Measurements from ENCODE around the gene ARHGAP44.
A peak's percentile ranks its signal among the peaks of the same experiment; 100 is the strongest.

ARHGAP44 gene

DNA sequence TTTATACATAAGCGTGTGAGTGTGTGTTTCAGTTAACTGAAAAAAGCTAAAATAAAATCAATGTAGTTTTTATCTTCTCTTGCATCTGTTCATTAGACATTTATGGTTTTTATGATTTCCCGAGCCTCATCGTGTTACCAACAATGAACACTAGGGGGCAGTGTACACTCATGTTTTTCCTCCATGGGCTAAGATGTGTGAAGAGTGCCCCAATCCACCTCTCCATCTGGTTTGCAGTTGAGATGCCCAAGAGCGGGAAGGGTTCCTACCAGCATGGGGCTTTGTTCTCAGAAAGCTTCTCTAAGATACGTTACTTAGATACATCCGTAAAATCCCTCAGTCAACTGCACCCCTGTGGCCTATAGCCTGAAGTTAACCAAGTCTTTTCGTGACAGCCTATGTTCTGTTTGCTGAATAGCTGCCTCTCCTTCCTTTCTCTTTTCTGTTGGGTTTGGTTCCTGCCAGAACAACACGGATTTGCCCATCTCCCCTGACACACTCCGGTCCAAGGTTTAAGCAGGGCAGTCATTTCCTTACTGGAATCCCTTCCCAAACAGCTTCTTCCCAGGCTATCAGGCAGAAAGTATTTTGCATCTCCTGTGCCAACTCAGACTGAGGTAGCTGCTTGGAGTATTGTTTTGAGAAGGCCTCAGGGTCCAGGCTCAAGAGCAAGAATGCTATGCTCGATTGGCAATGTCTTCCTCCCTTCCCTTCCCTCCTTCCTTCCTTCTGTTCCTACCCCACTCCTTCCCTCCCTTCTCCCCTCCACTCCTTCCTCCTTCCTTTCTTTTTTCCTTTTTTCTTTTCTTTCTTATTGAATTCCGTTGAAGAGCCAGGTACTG lies 241.4 kb downstream of the ARHGAP44 start:
- peak; percentile 26 for DNase-seq

- peak; percentile 41 for DNase-seq
Observed at GRCh38 chr17:13031718-13032350, 242.5 kb downstream of the ARHGAP44 start.

DNA sequence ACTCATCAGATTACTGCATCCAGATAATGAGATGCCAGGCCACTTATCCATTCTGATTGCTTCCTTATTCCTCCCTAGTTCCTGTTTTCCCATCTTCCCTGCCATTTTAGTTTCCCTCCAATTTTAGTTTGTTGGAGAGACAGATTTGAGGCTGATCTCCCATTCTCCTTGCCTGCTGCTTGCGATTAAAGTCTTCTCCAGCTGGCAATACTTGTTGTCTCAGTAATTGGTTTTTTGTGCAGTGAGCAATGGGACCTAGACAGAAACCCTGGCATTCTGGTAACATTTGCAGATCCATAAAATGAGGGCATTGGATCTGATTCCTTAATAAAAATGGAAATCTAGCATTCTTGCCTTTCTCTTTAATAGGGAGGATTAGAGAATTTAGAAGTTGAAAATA lies 246.1 kb downstream of the ARHGAP44 start:
- DNase-seq = no peak

- no peak for DNase-seq
Observed at GRCh38 chr17:13036751-13037150, 247.5 kb downstream of the ARHGAP44 start.

GRCh38 chr17:13038931-13039665 lies 249.8 kb downstream of the ARHGAP44 start:
- DNase-seq = no peak
